SJCRH30 (cell line): ENCODE data around the gene PCIF1. TPM values are rescaled to one million over a fixed set of nuclear protein-coding genes. Genes with fewer than 3 reads are reported as not detected.
A peak's percentile ranks its signal among the peaks of the same experiment; 100 is the strongest.

Source experiments
- DNase-seq, 2 experiments: peaks; one replicate each; pipeline ENCODE4 v3.0.0-alpha.2; 2015 to 2020
- H3K27ac ChIP-seq: fragments of 250-450 bp; sonication (Bioruptor Pico); 2 replicates; pipeline ENCODE4 v1.5.1; 2020; ENCODE audit warnings: mild to moderate bottlenecking, moderate library complexity
- H3K27me3 ChIP-seq: fragments of 250-450 bp; sonication (Bioruptor Pico); 2 replicates; pipeline ENCODE4 v1.5.1; 2020; ENCODE audit warnings: mild to moderate bottlenecking, moderate library complexity
- H3K36me3 ChIP-seq: fragments of 250-450 bp; sonication (Bioruptor Pico); 2 replicates; pipeline ENCODE4 v1.5.1; 2020; ENCODE audit warnings: mild to moderate bottlenecking, moderate library complexity
- H3K4me1 ChIP-seq: fragments of 250-450 bp; sonication (Bioruptor Pico); 2 replicates; pipeline ENCODE4 v1.5.1; 2020; ENCODE audit warnings: mild to moderate bottlenecking, moderate library complexity
- H3K4me3 ChIP-seq: fragments of 250-450 bp; sonication (Bioruptor Pico); 2 replicates; pipeline ENCODE4 v1.5.1; 2020; ENCODE audit warnings: mild to moderate bottlenecking, moderate library complexity
- H3K9me3 ChIP-seq: fragments of 250-450 bp; sonication (Bioruptor Pico); replicated peaks from 2 replicates; pipeline ENCODE4 v1.5.1; 2020; ENCODE audit warnings: mild to moderate bottlenecking, moderate library complexity
- total RNA-seq: library from RNA; depleted of rRNA; stranded (reverse); fragments of >200 nt; shearing (Covaris generic); gene quantifications from 2 replicates; pipeline ENCODE4 v1.2.3, GENCODE V29; 2014

Gene PCIF1
- total RNA-seq, 1 experiment from 2014 or later: 21.7 TPM

GRCh38 chr20:45959126-45959525 is 24.6 kb downstream of the PCIF1 start:
- Histone ChIP-seq H3K9me3 (no peaks in the 10 kb centered on the region), H3K27ac (no peak overlapping the region), H3K4me1 (no peaks in the 10 kb centered on the region), H3K36me3 (peaks cover 50% of the 10 kb centered on the region), H3K27me3 (no peaks in the 10 kb centered on the region), H3K4me3 (no peak overlapping the region)
- DNase-seq: no peak

GRCh38 chr20:45959956-45960630 is 25.6 kb downstream of the PCIF1 start:
- no peak overlapping the region for H3K27ac ChIP-seq
- H3K4me3 ChIP-seq: no peak overlapping the region
- H3K4me1 ChIP-seq: no peaks in the 10 kb centered on the region
- no peaks in the 10 kb centered on the region for H3K9me3 ChIP-seq
- peaks cover 57% of the 10 kb centered on the region for H3K36me3 ChIP-seq
- no peaks in the 10 kb centered on the region for H3K27me3 ChIP-seq
- no peak for DNase-seq

DNA sequence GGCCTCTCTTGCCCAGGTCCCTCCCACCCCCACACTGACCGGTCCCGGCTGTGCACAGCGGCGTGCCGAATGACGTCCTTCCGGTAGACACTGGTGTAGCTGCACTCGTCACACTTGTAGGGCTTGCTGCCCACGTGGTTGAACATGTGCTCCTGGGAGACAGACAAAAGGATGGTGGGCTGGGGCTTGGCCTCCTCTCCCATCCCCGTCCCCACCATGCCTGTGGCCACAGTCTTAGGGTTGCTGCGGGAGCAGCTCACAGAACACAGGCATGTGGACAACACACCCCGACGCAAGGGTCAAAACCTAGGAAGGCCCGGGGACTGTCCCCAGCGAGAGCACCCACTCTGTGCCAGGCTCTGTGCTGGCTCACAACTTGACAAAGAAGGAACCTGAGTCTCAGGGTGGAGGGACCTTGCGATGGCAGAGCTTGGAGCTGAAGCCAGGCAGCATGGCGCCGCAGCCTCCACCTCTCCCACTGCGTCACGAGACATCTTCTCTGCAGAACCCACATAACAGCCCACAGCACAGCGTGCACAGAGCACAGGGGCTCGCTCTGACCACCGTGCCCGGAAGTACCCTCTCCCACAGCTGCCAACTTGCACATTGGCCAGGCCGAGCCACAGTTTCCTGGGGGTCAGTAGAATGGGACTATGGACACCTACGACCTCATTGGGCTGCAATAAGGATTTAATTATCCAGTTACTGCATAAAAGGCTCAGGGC is 27.7 kb downstream of the PCIF1 start:
- H3K4me1 ChIP-seq: no peaks in the 10 kb centered on the region
- H3K36me3 ChIP-seq: peaks cover 61% of the 10 kb centered on the region
- no peak overlapping the region for H3K27ac ChIP-seq
- no peaks in the 10 kb centered on the region for H3K9me3 ChIP-seq
- no peaks in the 10 kb centered on the region for H3K27me3 ChIP-seq
- H3K4me3 ChIP-seq: no peak overlapping the region
- DNase-seq: no peak

DNA sequence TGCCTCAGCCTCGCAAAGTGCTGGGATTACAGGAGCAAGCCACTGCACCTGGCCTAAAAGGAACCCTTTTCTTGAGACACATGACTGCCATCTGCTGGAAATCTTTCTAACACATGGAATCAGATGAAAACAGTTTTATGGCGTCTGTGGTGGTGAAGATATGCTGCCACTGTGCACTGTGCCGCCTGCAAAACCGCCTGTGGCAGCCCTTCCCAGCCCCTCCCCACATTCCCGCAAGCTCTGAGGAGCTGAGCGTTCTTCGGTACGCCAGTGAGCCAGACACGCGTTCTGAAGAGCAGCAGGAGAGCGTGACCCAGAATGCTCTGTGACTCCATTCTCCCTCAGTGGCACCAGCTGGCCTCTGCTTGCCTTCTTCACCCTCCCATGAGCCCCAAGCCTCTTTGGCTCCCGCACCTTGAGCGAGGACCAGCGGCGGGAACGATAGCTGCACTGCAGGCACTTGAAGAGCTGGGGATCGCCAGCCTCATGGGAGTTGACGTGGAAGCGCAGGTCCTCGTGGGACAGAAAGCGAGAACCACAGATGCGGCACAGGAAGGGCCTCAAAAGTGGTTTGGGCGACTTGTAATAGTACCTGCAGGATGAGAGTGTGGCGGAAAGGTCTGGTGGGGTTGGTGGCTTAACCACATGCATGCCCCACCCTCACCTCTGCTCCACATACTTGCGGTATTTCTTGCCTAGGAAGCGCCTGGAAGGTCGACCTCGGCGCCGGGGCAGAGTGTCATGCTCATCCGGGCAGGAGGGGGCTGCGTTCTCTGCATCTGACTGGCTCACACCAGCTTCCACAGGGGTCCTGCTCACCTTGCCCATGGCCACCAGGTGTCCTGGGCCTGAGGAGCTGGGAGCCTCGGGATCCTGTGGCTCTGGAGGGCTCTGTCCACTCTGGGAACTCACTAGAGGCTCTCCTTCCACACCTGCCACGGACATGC is 28.8 kb downstream of the PCIF1 start:
- DNase-seq: peak in 1 of 2 experiments; percentile 75
- no peak overlapping the region for H3K4me3 ChIP-seq

GRCh38 chr20:45964006-45964400 is 29.5 kb downstream of the PCIF1 start:
- peaks cover 50% of the 10 kb centered on the region for H3K36me3 ChIP-seq
- DNase-seq: no peak
- no peaks in the 10 kb centered on the region for H3K27me3 ChIP-seq
- H3K27ac ChIP-seq: no peak overlapping the region
- no peak overlapping the region for H3K4me3 ChIP-seq
- no peaks in the 10 kb centered on the region for H3K4me1 ChIP-seq
- H3K9me3 ChIP-seq: no peaks in the 10 kb centered on the region

More for the DNA sequence above, 28.8 kb downstream of the PCIF1 start:
- Histone ChIP-seq H3K27ac (no peak overlapping the region), H3K9me3 (no peaks in the 10 kb centered on the region), H3K36me3 (peaks cover 55% of the 10 kb centered on the region), H3K27me3 (no peaks in the 10 kb centered on the region), H3K4me1 (no peaks in the 10 kb centered on the region)

- Histone ChIP-seq H3K27me3 (no peaks in the 10 kb centered on the region), H3K27ac (no peak overlapping the region), H3K4me3 (no peak overlapping the region), H3K9me3 (no peaks in the 10 kb centered on the region), H3K36me3 (peaks cover 38% of the 10 kb centered on the region), H3K4me1 (peaks cover 3% of the 10 kb centered on the region; the same call in 1 of the 2 replicates)
- DNase-seq: no peak
Measured at GRCh38 chr20:45965169-45966002, 30.9 kb downstream of the PCIF1 start.

DNA sequence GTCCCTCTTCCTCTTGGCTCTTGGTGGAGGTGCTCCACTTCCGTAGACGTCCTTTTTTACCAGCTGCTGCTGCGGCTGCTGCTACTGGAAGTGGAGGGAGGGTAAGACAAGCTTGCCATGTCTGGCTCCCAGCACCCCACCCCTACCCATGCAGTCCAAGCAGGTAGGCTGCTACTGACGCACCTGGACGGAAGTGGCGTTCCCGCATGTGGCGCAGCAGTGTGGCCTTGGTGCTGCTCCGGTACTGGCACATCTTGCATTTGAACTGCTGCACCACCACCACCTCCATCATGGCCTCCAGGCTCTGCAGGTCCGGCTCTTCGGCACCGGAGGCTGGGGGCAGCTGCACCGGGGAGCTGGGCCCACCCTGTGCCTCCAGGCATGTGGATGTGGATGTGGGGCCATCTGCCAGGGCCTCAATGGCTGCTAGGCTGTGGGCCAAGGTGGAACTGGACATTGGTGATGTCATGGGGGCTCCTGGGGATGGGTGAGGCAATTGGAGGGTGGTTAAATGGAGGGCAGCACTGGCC is 33.1 kb downstream of the PCIF1 start:
- DNase-seq: no peak
- peaks cover 4% of the 10 kb centered on the region; the same call in 1 of the 2 replicates for H3K4me1 ChIP-seq

DNA sequence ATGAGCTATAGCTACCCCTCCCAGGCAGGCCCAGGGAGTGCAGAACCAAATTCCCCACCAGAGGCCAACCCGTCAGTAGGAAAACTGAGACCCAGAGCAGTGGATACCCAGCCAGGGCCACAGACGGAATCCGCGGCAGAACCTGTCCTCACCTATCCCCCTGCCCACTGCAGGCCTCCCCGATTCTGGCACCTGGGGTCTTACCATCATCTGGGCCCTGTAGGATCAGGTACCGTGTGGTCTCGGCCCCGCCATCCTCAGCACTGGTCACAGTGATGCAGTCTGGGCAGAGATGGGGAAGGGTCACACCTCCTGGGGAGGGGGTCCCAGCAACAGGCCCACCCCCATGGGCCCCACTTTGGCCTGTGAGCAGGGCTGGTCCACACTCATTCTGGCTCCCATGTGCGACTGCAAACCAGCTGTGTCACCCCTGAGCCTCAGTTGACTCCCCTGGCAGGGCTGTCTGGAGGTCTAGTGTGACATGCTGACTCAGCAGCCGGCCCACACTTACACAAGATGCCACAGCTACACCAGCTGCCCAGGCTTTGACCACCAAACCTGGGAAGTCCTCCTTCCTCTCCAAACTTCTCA is 33.7 kb downstream of the PCIF1 start:
- Histone ChIP-seq H3K4me1 (peaks cover 4% of the 10 kb centered on the region; the same call in 1 of the 2 replicates), H3K27me3 (no peaks in the 10 kb centered on the region), H3K27ac (no peak overlapping the region), H3K9me3 (no peaks in the 10 kb centered on the region), H3K4me3 (no peak overlapping the region), H3K36me3 (peaks cover 34% of the 10 kb centered on the region)
- DNase-seq: no peak

More for the DNA sequence above, 33.1 kb downstream of the PCIF1 start:
- Histone ChIP-seq H3K36me3 (peaks cover 36% of the 10 kb centered on the region), H3K4me3 (no peak overlapping the region), H3K27me3 (no peaks in the 10 kb centered on the region), H3K9me3 (no peaks in the 10 kb centered on the region), H3K27ac (no peak overlapping the region)

DNA sequence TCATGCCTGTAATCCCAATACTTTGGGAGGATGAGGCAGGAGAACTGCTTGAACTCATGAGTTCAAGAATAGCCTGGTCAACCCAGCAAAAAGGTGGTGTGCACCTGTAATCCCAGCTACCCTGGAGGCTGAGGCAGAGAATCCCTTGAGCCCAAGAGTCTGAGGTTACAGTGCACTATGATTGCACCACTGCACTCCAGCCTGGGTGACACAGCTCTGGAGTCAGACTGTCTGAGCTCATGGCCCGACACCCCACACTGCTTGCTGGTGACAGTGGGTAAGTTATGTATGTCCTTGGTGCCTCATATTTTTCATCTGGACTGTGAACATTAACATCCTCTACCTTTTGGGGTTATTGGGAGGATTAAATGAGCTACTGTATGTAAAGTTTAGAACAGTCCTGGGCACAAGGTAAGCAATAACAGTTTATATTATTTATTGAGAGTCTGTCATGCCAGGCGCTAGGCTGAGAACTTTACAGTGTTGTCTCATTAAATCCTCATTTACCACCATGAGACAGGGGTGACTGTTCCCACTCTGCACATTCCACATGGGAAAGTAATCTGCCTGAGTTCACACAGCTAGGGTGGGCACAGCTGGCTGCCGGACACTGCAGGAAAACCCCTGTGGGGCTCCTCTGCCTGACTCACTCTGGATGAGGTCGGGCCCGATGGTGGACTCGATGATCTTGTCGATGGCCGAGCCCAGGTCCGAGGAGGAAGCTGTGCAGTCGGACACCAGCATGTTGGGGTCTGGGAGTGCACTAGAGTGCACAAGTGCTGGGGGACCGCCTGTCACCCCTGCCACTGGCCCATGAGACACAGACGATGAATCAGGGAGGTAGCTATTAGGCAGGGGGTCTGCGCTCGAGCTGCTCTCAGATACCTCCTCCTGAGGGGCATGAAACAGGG is 34.6 kb downstream of the PCIF1 start:
- Histone ChIP-seq H3K27ac (no peak overlapping the region), H3K27me3 (no peaks in the 10 kb centered on the region), H3K4me3 (no peak overlapping the region), H3K4me1 (peaks cover 4% of the 10 kb centered on the region; the same call in 1 of the 2 replicates), H3K36me3 (peaks cover 25% of the 10 kb centered on the region), H3K9me3 (no peaks in the 10 kb centered on the region)
- DNase-seq: no peak

- H3K36me3 ChIP-seq: peaks cover 16% of the 10 kb centered on the region
- H3K4me1 ChIP-seq: peaks cover 4% of the 10 kb centered on the region; the same call in 1 of the 2 replicates
- no peaks in the 10 kb centered on the region for H3K9me3 ChIP-seq
- H3K4me3 ChIP-seq: no peak overlapping the region
- peak; percentile 70 to 90 for DNase-seq
- H3K27ac ChIP-seq: no peak overlapping the region
- no peaks in the 10 kb centered on the region for H3K27me3 ChIP-seq
Measured at GRCh38 chr20:45969712-45970634, 35.5 kb downstream of the PCIF1 start.

DNA sequence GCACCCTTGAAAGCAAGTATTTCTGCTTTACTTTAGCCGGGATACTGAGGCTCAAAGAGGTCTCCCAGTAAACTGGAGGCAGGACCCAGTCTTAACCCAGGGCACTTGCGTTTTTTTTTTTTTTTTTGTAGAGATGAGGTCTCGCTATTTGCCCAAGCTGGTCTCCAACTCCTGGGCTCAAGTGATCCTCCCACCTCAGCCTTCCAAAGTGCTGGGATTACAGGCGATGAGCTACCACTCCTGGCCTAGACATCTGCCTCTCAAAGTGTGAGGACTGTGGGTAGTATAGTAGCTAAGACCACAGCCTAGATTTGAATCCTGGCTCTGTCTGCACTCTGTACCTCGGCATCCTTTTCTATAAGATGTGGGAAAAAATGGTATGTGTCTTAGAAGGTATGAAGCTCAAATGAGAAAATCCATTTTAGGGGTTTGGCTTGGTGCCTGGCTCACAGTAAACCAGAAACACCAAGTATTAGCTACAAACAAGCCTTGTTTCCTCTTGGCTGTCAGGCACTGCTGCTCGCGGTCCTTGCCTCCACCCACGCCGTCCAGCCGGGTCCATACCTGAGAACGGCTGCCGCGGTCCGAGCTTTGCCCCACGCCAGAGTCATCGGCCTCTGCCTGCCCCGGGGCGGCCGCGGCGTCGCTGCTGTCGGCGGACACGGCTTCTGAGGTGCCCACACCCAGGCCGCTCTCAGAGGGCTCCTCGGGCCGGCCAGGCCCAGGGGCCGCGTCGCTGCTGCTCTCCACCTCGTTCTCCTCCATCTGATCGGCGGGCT is 36.4 kb downstream of the PCIF1 start:
- H3K4me3 ChIP-seq: peak overlapping the region; percentile 90
- no peaks in the 10 kb centered on the region for H3K27me3 ChIP-seq
- peaks cover 4% of the 10 kb centered on the region; the same call in 1 of the 2 replicates for H3K4me1 ChIP-seq
- peak overlapping the region; percentile 100 for H3K27ac ChIP-seq
- no peaks in the 10 kb centered on the region for H3K9me3 ChIP-seq
- H3K36me3 ChIP-seq: peaks cover 12% of the 10 kb centered on the region
- DNase-seq: no peak
